Tibial nerve (tissue), 4 donors: ENCODE data around the gene BCR. TPM values are rescaled to one million over a fixed set of nuclear protein-coding genes. Genes with fewer than 3 reads are reported as not detected.
A peak's percentile ranks its signal among the peaks of the same experiment; 100 is the strongest.

Experiments
- DNase-seq, 2 donors: peaks; one replicate each; pipeline ENCODE4 v3.0.0-alpha.2; 2019; ENCODE audit warnings: low spot score in 2 of 2
- H3K27ac ChIP-seq, 4 donors: fragments of 200-600 bp; sonication (generic) in 3 of 4; one replicate each; pipeline ENCODE4 v1.5.1; 2017 to 2019; ENCODE audit warnings: mild to moderate bottlenecking in 1 of 4
- H3K27me3 ChIP-seq, 2 donors: fragments of 200-600 bp; sonication (generic) in 1 of 2; one replicate each; pipeline versions ENCODE4 v1.5.1 to v1.6.0; 2017 to 2019
- H3K36me3 ChIP-seq, 3 donors: fragments of 200-600 bp; sonication (generic); one replicate each; pipeline ENCODE4 v1.5.1; 2018 to 2019
- H3K4me1 ChIP-seq, 4 donors: fragments of 200-600 bp; sonication (generic) in 3 of 4; one replicate each; pipeline ENCODE4 v1.5.1; 2017 to 2019
- H3K4me3 ChIP-seq, 4 donors: fragments of 200-600 bp; sonication (generic) in 3 of 4; one replicate each; pipeline ENCODE4 v1.5.1; 2017 to 2019; ENCODE audit warnings: mild to moderate bottlenecking in 1 of 4, moderate library complexity in 1 of 4
- H3K9me3 ChIP-seq, 4 donors: fragments of 200-600 bp; sonication (generic) in 3 of 4; one replicate each; pipeline ENCODE4 v1.5.1; 2017 to 2019
- EP300 ChIP-seq, 2 donors: sonication (generic); formaldehyde crosslinking; IDR thresholded peaks; one replicate each; pipeline ENCODE4 v1.6.1; 2017; ENCODE audit warnings: antibody characterized with exemption in 2 of 2, mild to moderate bottlenecking in 1 of 2
- POLR2A ChIP-seq, 2 donors: fragments of 450-650 bp; IDR thresholded peaks; one replicate each; pipeline ENCODE4 v1.6.1; 2017; ENCODE audit warnings: antibody characterized with exemption in 2 of 2, mild to moderate bottlenecking in 2 of 2, moderate library complexity in 2 of 2
- WGBS, 2 donors: methylation state at CpG; one replicate each; pipeline ENCODE4 v1.1.5; 2018; 5-methylcytosine and 5-hydroxymethylcytosine counted together
- total RNA-seq, 4 donors: library from RNA; depleted of rRNA; stranded (reverse); fragments of >200 nt; gene quantifications; one replicate each; pipeline ENCODE4 v1.1.0, GENCODE V29; 2016
- TF ChIP-seq, protein P1 (sequence below), 5 experiments: fragments of 200-600 bp in 3 of 5; fragments of 450-650 bp in 2 of 5; sonication (generic) in 3 of 5; IDR thresholded peaks; one replicate each; pipeline ENCODE4 v1.5.1; 2016 to 2019; ENCODE audit warnings: antibody characterized with exemption in 5 of 5, mild to moderate bottlenecking in 3 of 5, moderate library complexity in 2 of 5

The BCR gene
- total RNA-seq, 4 donors from 2014 or later: 99.0 to 174 (median 120) TPM

DNA sequence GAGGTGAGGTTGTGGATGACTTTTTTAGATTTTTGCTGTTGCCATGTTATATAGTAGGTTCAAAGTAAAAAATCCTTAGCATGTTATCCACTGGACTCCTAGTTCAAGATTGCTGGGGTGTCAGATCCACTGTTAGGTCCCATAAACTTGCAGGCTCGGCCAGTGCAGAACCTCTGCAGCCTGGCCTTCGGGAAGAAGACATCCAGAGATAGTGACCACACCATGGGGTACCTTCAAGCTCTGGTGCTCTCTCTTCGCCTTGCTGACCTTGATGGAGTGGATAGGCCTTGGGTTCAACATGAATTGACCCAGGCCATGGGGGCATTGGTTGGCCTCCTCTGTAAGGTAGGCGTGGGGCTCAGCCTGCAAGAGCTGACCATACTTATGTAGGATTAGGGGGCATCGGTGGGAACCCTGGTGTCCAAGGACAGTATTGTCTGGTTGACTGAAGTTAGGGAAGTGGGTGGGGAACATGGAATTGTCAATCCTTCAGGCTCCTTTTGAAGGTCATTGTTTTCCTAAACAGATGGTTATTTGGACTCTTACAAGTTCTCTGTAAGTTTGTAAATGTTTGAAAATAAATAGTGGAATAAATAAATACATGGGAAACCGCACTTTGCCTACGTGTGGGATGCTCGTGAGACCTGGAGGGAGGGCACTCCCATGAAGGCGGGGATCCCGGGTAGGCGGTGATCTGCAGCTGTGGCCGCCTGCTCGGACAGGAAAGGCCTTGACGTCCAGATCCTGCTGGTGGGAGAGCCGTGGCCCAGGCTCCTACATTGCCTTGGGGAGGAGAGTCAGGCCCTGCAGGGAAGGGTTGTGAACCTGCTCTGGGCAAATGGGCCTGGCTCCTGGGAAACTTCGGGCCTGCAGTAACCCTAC lies 37.1 kb downstream of the BCR start:
- H3K9me3 ChIP-seq: no peaks in the 10 kb centered on the region
- 78 to 83% methylated on average over 14 to 16 of the region's 16 CpGs for WGBS, 2 donors
- no peaks in the 10 kb centered on the region for H3K36me3 ChIP-seq
- TF ChIP-seq, protein P1, sequence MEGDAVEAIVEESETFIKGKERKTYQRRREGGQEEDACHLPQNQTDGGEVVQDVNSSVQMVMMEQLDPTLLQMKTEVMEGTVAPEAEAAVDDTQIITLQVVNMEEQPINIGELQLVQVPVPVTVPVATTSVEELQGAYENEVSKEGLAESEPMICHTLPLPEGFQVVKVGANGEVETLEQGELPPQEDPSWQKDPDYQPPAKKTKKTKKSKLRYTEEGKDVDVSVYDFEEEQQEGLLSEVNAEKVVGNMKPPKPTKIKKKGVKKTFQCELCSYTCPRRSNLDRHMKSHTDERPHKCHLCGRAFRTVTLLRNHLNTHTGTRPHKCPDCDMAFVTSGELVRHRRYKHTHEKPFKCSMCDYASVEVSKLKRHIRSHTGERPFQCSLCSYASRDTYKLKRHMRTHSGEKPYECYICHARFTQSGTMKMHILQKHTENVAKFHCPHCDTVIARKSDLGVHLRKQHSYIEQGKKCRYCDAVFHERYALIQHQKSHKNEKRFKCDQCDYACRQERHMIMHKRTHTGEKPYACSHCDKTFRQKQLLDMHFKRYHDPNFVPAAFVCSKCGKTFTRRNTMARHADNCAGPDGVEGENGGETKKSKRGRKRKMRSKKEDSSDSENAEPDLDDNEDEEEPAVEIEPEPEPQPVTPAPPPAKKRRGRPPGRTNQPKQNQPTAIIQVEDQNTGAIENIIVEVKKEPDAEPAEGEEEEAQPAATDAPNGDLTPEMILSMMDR (IDR thresholded peaks at IDR 0.05): no peak
- no peak for TF ChIP-seq POLR2A (IDR thresholded peaks at IDR 0.05)
- no peak for TF ChIP-seq EP300 (IDR thresholded peaks at IDR 0.05)
- no peak for DNase-seq
- H3K27ac ChIP-seq: peak overlapping the region in 2 of 4 donors; percentile 54 to 61
- H3K4me3 ChIP-seq: no peak overlapping the region
- no peaks in the 10 kb centered on the region for H3K27me3 ChIP-seq
- H3K4me1 ChIP-seq: peaks cover 0 to 93% (median 49%) of the 10 kb centered on the region in 4 donors

DNA sequence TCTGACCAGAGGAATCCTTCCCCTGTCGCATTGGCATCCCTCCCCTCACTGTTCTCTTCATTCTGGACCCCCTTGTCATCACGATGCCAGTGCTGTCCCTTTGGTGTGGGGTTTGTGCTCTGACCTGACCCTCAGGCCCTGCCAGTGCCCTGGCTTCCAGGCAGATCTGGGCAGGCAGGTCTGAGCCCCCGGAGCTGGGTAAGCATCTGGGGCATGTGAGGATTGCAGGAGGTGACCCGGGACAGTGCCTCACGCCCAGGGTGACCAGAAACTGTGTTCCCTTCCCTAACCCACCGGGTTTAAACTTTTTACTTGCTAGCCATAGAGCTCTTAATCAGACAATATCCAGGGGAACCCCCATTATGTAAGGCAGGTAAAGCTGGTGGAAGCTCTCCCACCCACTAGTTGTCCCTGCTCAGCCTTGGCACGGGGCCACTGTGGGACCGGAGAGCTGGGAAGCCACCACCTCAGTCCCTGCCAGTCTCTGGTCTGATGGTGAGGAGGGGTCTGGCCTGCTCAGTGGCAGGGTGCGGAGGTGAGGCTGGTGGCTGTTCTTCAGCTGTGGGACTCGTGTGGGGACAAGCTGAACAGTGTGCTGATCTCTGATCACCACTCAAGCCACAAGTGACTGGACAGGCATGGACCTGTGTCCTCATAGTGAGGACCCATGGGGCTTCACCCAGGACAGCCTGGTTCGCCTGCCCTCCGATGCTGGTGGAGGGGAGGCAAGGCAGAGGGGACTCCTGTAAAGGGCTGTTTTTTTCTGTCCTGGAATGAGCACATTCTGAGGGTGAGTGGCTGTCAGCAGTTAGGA lies 38.0 kb downstream of the BCR start:
- DNase-seq: no peak
- WGBS, 2 donors: 77 to 78% methylated on average over 8 to 12 of the region's 12 CpGs
- TF ChIP-seq EP300 (IDR thresholded peaks at IDR 0.05) (no peak), POLR2A (IDR thresholded peaks at IDR 0.05) (no peak)
- TF ChIP-seq, protein P1 (IDR thresholded peaks at IDR 0.05): no peak
- Histone ChIP-seq H3K27me3 (no peaks in the 10 kb centered on the region), H3K27ac (peak overlapping the region in 3 of 4 donors; percentile 50 to 61 (median 61)), H3K4me3 (no peak overlapping the region), H3K9me3 (no peaks in the 10 kb centered on the region), H3K36me3 (no peaks in the 10 kb centered on the region), H3K4me1 (peaks cover 0 to 93% (median 52%) of the 10 kb centered on the region in 4 donors)

DNA sequence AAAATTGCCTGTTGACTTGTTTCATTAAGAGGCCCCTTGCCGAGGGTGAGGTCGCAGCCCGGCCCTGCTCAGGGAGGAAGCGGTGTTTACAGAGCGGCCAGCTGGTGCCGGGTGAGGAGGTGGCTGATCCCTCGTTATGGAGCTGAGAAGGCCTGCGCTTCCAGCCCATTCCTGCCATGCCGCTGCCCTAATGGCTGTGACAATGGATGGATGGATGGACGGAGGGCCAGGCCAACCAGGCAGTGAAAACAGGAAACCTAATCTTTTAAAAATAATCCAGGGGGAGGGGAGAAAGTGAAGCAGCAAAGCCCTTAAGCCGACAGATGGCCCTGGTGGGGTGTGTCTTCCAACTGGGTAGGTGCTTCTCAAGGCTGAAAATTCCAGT lies 38.5 kb downstream of the BCR start:
- no peak for DNase-seq
- TF ChIP-seq EP300 (IDR thresholded peaks at IDR 0.05) (no peak), POLR2A (IDR thresholded peaks at IDR 0.05) (no peak)
- TF ChIP-seq, protein P1 (IDR thresholded peaks at IDR 0.05): no peak
- Histone ChIP-seq H3K27me3 (no peaks in the 10 kb centered on the region), H3K27ac (peak overlapping the region in 3 of 4 donors; percentile 50 to 61 (median 61)), H3K36me3 (no peaks in the 10 kb centered on the region), H3K4me3 (no peak overlapping the region), H3K4me1 (peaks cover 0 to 93% (median 54%) of the 10 kb centered on the region in 4 donors), H3K9me3 (no peaks in the 10 kb centered on the region)
- WGBS, 2 donors: 36 to 43% methylated on average over 11 of the region's 11 CpGs

DNA sequence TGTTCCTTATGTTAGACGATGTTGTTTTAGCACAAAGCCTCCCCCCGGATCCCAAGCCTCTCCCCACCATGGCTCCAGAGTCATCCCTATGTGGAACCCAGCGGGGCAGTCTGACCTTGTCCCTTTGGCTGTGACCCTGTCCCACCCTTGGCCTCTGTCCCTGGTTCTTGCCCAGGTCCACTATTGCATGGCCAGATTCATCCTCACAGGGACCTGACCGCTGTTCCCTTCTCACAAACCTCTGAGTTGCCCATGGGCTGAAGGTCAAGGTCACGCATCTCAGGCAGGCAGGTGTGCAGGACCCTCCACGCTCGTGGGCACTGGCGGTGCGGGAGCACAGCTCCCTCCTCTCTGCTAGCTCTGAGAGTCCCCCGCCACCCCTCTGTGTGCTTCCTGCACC lies 39.0 kb downstream of the BCR start:
- TF ChIP-seq, protein P1 (IDR thresholded peaks at IDR 0.05): no peak
- TF ChIP-seq EP300 (IDR thresholded peaks at IDR 0.05) (no peak), POLR2A (IDR thresholded peaks at IDR 0.05) (no peak)
- H3K4me3 ChIP-seq: no peak overlapping the region
- peaks cover 0 to 93% (median 58%) of the 10 kb centered on the region in 4 donors for H3K4me1 ChIP-seq
- 74 to 84% methylated on average over 10 of the region's 10 CpGs for WGBS, 2 donors
- H3K36me3 ChIP-seq: no peaks in the 10 kb centered on the region
- no peaks in the 10 kb centered on the region for H3K27me3 ChIP-seq
- no peak for DNase-seq
- H3K27ac ChIP-seq: peak overlapping the region in 2 of 4 donors; percentile 61
- no peaks in the 10 kb centered on the region for H3K9me3 ChIP-seq
